ENCODE results near the gene NEMP1. TPM values are rescaled to one million over a fixed set of nuclear protein-coding genes. Genes with fewer than 3 reads are reported as not detected.

The NEMP1 gene
- total and polyA plus RNA-seq, 2 of the 13 experiments (the other 11 are each of a cell fraction or from before 2014, with no cell fraction given), result 11.4 to 12.9 TPM

GRCh38 chr12:57055824-57056223, 22.8 kb downstream of the NEMP1 start:
- in situ Hi-C loops (cut with HindIII; ENCODE audit: extremely low pct_ligation_motif_present, low pct_unique_long_range_greater_than_20kb), result no loop called here
- ChIA-PET CTCF (ENCODE audit: low intra/inter-chr PET ratio, low total read pairs) (no interaction called here), POLR2A (no interaction called here)
- DNase-seq (ENCODE audit: low spot score), result no peak
- no peak overlapping the region for H2AFZ ChIP-seq (ENCODE audit: low read length)
- no peak overlapping the region for H3K27ac ChIP-seq (ENCODE audit: extremely low read length, insufficient read depth, low read length)
- no peak overlapping the region for H3K9ac ChIP-seq (ENCODE audit: insufficient read depth, low read depth, low read length)
- no peak for FAIRE-seq
- H4K20me1 ChIP-seq (ENCODE audit: insufficient read depth, low read length), result no peaks in the 10 kb centered on the region
- ATAC-seq, result no peak
- WGBS (ENCODE audit: low lambda C conversion rate), result 86% methylated on average over 3 of the region's 3 CpGs
- H3K4me3 ChIP-seq (replicated peaks in 1 of 3; ENCODE audit: insufficient read depth in 1 of 3, low read depth in 2 of 3, low read length in 3 of 3), result no peak overlapping the region
- H3K79me2 ChIP-seq (ENCODE audit: insufficient read depth, low read length), result no peaks in the 10 kb centered on the region
- H3K27me3 ChIP-seq (ENCODE audit: control insufficient read depth in 1 of 2, insufficient read depth in 2 of 2, low read length in 2 of 2), result no peaks in the 10 kb centered on the region
- peaks cover 7 to 24% of the 10 kb centered on the region in 2 experiments for H3K36me3 ChIP-seq (replicated peaks in 1 of 2; ENCODE audit: control insufficient read depth in 1 of 2, insufficient read depth in 2 of 2, low read length in 2 of 2)
- intact Hi-C loops (cut with micrococcal nuclease; ENCODE audit: unreplicated experiment), result no loop called here
- BruUV-seq (replicated peaks), result no TSS peak
- no peaks in the 10 kb centered on the region for H3K9me3 ChIP-seq (ENCODE audit: low read length)
- H3K4me2 ChIP-seq (ENCODE audit: low read depth, low read length), result no peak overlapping the region
- H3K4me1 ChIP-seq (ENCODE audit: insufficient read depth, low read length), result peaks cover 7% of the 10 kb centered on the region
- TF ChIP-seq ZNF646 (CRISPR knock-in tag; IDR thresholded peaks at IDR 0.05) (no peak), MLXIP (CRISPR knock-in tag; IDR thresholded peaks at IDR 0.05; ENCODE audit: borderline replicate concordance) (no peak), ZNF619 (CRISPR knock-in tag; IDR thresholded peaks at IDR 0.05) (no peak), ZNF652 (CRISPR knock-in tag; IDR thresholded peaks at IDR 0.05; ENCODE audit: borderline replicate concordance, low read depth) (no peak), ZNF792 (CRISPR knock-in tag; IDR thresholded peaks at IDR 0.05) (no peak), SMAD1 (CRISPR knock-in tag; IDR thresholded peaks at IDR 0.05; ENCODE audit: borderline replicate concordance, low read depth) (no peak), ZNF143 (CRISPR knock-in tag; IDR thresholded peaks at IDR 0.05) (no peak), RORA (CRISPR knock-in tag; IDR thresholded peaks at IDR 0.05) (no peak), SRSF1 (optimal IDR thresholded peaks at IDR 0.05; ENCODE audit: low read depth, low read length) (no peak), ZNF30 (CRISPR knock-in tag; IDR thresholded peaks at IDR 0.05) (no peak), MAFG (CRISPR knock-in tag; IDR thresholded peaks at IDR 0.05) (no peak), THRA (CRISPR knock-in tag; IDR thresholded peaks at IDR 0.05; ENCODE audit: borderline replicate concordance) (no peak), ZNF678 (CRISPR knock-in tag; IDR thresholded peaks at IDR 0.05) (no peak)

All from HepG2 (cell line).